HepG2 (cell line): ENCODE data around the gene RHBDL3. TPM values are rescaled to one million over a fixed set of nuclear protein-coding genes. Genes with fewer than 3 reads are reported as not detected.

Source experiments
- AHR ChIP-seq: IDR thresholded peaks from 2 replicates; pipeline ENCODE4 v1.6.1; 2018; ENCODE audit warnings: missing genetic modification reagents, missing compliant biosample characterization
- ARNT2 ChIP-seq: sonication (generic); formaldehyde crosslinking; IDR thresholded peaks from 2 replicates; pipeline ENCODE4 v1.8.0; 2022; ENCODE audit warnings: mild to moderate bottlenecking, low read depth, missing genetic modification reagents, moderate library complexity
- CEBPB ChIP-seq: IDR thresholded peaks from 2 replicates; pipeline ENCODE4 v1.6.1; 2011; ENCODE audit warnings: low read depth, low read length, improper control_type of control experiment, borderline replicate concordance
- CENPBD1 ChIP-seq: sonication (generic); formaldehyde crosslinking; IDR thresholded peaks from 2 replicates; pipeline ENCODE4 v1.8.0; 2022; ENCODE audit warnings: missing genetic modification reagents, low read depth, mild to moderate bottlenecking, borderline replicate concordance
- ETV5 ChIP-seq: IDR thresholded peaks from 2 replicates; pipeline ENCODE4 v1.6.1; 2018; ENCODE audit warnings: missing biosample characterization, missing genetic modification reagents, inconsistent platforms, borderline replicate concordance
- KDM3A ChIP-seq: IDR thresholded peaks from 2 replicates; pipeline ENCODE4 v1.6.1; 2018; ENCODE audit warnings: low read depth, missing compliant biosample characterization
- KMT2B ChIP-seq: IDR thresholded peaks from 2 replicates; pipeline ENCODE4 v1.6.1; 2016; ENCODE audit warnings: missing genetic modification reagents, missing compliant biosample characterization
- MIER3 ChIP-seq: IDR thresholded peaks from 2 replicates; pipeline ENCODE4 v1.6.1; 2016; ENCODE audit warnings: missing compliant biosample characterization, borderline replicate concordance
- NONO ChIP-seq, 2 experiments: fragments of 450-650 bp in 1 of 2; sonication (generic) in 1 of 2; formaldehyde crosslinking in 1 of 2; IDR thresholded peaks in 1 of 2; conservative IDR thresholded peaks in 1 of 2; 2 replicates each; pipeline versions ENCODE4 v1.6.1 to v1.8.0; 2017 to 2022; ENCODE audit warnings: mild to moderate bottlenecking in 1 of 2, missing genetic modification reagents in 1 of 2, moderate library complexity in 1 of 2
- NR2F6 ChIP-seq, 2 experiments: IDR thresholded peaks; 2 replicates each; pipeline ENCODE4 v1.6.1; 2016; ENCODE audit warnings: antibody characterized with exemption in 1 of 2, mild to moderate bottlenecking in 1 of 2
- POLR2A ChIP-seq, 2 experiments: IDR thresholded peaks; 2 replicates each; pipeline ENCODE4 v1.6.1; 2011; ENCODE audit warnings: low read depth in 2 of 2, low read length in 2 of 2, mild to moderate bottlenecking in 1 of 2, moderate library complexity in 1 of 2; ENCODE audit not compliant: insufficient read depth in 1 of 2
- RFXANK ChIP-seq: IDR thresholded peaks from 2 replicates; pipeline ENCODE4 v1.6.1; 2016
- RXRB ChIP-seq: IDR thresholded peaks from 2 replicates; pipeline ENCODE4 v1.6.1; 2016; ENCODE audit warnings: borderline replicate concordance, missing genetic modification reagents, missing compliant biosample characterization
- SAP130 ChIP-seq: IDR thresholded peaks from 2 replicates; pipeline ENCODE4 v1.6.1; 2016; ENCODE audit warnings: low read depth
- ZFP36L2 ChIP-seq: sonication (generic); formaldehyde crosslinking; IDR thresholded peaks from 2 replicates; pipeline ENCODE4 v1.4.0; 2020; ENCODE audit warnings: missing genetic modification reagents
- ZNF367 ChIP-seq: sonication (generic); formaldehyde crosslinking; IDR thresholded peaks from 2 replicates; pipeline ENCODE4 v1.4.0; 2020; ENCODE audit warnings: missing genetic modification reagents, borderline replicate concordance
- ZNF556 ChIP-seq: sonication (generic); formaldehyde crosslinking; IDR thresholded peaks from 2 replicates; pipeline ENCODE4 v1.4.0; 2020; ENCODE audit warnings: mild to moderate bottlenecking, missing genetic modification reagents, borderline replicate concordance
- ZNF747 ChIP-seq: sonication (generic); formaldehyde crosslinking; IDR thresholded peaks from 2 replicates; pipeline ENCODE4 v1.8.1; 2023; ENCODE audit warnings: missing genetic modification reagents, mild to moderate bottlenecking, borderline replicate concordance
- ZNF839 ChIP-seq: sonication (generic); formaldehyde crosslinking; IDR thresholded peaks from 2 replicates; pipeline ENCODE4 v1.4.0; 2020; ENCODE audit warnings: missing genetic modification reagents, mild to moderate bottlenecking, borderline replicate concordance
- ZSCAN30 ChIP-seq: sonication (generic); formaldehyde crosslinking; IDR thresholded peaks from 2 replicates; pipeline ENCODE4 v1.5.0; 2020; ENCODE audit warnings: mild to moderate bottlenecking, missing genetic modification reagents
- polyA plus RNA-seq, 8 experiments: library from polyadenylated mRNA; depleted of rRNA in 3 of 8; stranded (reverse) in 7 of 8; unstranded in 1 of 8; fragments of >200 nt; fragmentation: Illumina TruSeq in 4 of 8; extraction: Trizol in 4 of 8; gene quantifications; 2 replicates each; pipeline versions ENCODE4 v1.2.1 to v1.2.3, GENCODE V29; 2011 to 2016; ENCODE audit warnings: low read depth in 4 of 8, missing spikeins in 1 of 8, mixed read lengths in 1 of 8; ENCODE audit not compliant: insufficient read depth in 1 of 8
- total RNA-seq, 5 experiments: library from RNA; depleted of rRNA; stranded (reverse); fragments of >200 nt; fragmentation: Illumina TruSeq; extraction: Trizol; gene quantifications; 2 replicates each; pipeline ENCODE4 v1.2.3, GENCODE V29; 2016; ENCODE audit warnings: low read depth in 1 of 5
- TF ChIP-seq, protein P1 (sequence below): sonication (generic); formaldehyde crosslinking; IDR thresholded peaks from 2 replicates; pipeline ENCODE4 v1.4.0; 2020; ENCODE audit warnings: missing genetic modification reagents, mild to moderate bottlenecking, borderline replicate concordance
- TF ChIP-seq, protein P2 (sequence below): sonication (generic); formaldehyde crosslinking; IDR thresholded peaks from 2 replicates; pipeline ENCODE4 v1.9.0; 2021; ENCODE audit warnings: missing genetic modification reagents, mild to moderate bottlenecking, borderline replicate concordance
- TF ChIP-seq, protein P3 (sequence below): sonication (generic); formaldehyde crosslinking; IDR thresholded peaks from 2 replicates; pipeline ENCODE4 v1.4.0; 2020; ENCODE audit warnings: missing genetic modification reagents
- TF ChIP-seq, protein P4 (sequence below): sonication (generic); formaldehyde crosslinking; IDR thresholded peaks from 2 replicates; pipeline ENCODE4 v1.4.0; 2020; ENCODE audit warnings: mild to moderate bottlenecking, missing genetic modification reagents

RHBDL3 gene
- total and polyA plus RNA-seq, 2 of the 13 experiments (the other 11 are each of a cell fraction or from before 2014, with no cell fraction given) = 0.09 TPM; not detected in 1

DNA sequence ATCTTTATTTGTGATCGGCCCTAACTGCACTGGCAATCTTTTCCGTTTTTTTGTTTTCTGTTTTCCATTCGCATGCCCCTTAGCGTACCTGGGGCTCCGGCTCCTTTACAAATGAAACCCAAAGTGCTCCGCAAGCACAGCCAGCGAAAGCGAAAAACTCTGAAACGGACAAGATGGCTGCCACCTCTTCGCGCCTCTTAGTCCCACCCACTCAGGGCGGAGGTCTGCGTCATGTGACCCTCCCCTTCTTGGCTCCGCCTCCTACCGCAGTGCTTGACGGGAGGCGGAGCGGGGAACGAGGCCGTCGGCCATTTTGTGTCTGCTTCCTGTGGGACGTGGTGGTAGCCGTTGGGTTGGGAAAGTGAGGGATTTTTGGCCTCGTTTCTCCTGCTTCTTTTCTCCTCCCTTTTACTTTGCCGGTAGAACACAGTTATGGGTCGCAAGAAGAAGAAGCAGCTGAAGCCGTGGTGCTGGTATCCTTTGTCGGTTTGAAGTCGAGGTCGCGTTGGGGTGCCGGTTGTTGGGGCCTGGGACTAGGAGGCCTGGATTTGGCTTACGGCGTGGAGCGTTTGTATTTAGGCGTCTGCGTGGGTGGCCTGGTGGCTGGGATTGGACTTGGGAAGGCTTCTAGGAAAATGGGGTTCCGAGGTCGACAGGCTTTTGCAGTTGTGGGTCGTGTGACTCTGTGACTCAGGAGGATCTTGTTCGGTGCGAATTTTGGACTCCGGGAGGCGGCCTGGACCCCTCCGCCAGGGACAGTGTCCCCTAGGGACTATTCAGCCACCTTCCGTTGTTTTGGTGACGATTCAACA lies 84.4 kb downstream of the RHBDL3 start, which contains the start of gene ZNF207 (continued):
- TF ChIP-seq ZNF747 = 0 out of 2 replicates have a peak, but pooled peaks have one; percentile 75
- TF ChIP-seq, protein P1, sequence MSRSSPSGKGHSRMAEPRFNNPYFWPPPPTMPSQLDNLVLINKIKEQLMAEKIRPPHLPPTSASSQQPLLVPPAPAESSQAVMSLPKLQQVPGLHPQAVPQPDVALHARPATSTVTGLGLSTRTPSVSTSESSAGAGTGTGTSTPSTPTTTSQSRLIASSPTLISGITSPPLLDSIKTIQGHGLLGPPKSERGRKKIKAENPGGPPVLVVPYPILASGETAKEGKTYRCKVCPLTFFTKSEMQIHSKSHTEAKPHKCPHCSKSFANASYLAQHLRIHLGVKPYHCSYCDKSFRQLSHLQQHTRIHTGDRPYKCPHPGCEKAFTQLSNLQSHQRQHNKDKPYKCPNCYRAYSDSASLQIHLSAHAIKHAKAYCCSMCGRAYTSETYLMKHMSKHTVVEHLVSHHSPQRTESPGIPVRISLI (CRISPR knock-in tag) = no peak
- peak; percentile 20; the same call in 1 of the 2 replicates for TF ChIP-seq ZNF367 (CRISPR knock-in tag)
- TF ChIP-seq, protein P2, sequence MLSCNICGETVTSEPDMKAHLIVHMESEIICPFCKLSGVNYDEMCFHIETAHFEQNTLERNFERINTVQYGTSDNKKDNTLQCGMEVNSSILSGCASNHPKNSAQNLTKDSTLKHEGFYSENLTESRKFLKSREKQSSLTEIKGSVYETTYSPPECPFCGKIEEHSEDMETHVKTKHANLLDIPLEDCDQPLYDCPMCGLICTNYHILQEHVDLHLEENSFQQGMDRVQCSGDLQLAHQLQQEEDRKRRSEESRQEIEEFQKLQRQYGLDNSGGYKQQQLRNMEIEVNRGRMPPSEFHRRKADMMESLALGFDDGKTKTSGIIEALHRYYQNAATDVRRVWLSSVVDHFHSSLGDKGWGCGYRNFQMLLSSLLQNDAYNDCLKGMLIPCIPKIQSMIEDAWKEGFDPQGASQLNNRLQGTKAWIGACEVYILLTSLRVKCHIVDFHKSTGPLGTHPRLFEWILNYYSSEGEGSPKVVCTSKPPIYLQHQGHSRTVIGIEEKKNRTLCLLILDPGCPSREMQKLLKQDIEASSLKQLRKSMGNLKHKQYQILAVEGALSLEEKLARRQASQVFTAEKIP (CRISPR knock-in tag) = no peak
- no peak; the same call in 1 of the 2 replicates for TF ChIP-seq AHR
- TF ChIP-seq RFXANK = 0 out of 2 replicates have a peak, but pooled peaks have one; percentile 67
- TF ChIP-seq ZNF556 (CRISPR knock-in tag) = no peak
- TF ChIP-seq ARNT2 (CRISPR knock-in tag) = no peak; the same call in 1 of the 2 replicates
- no peak for TF ChIP-seq CEBPB
- peak; percentile 93 for TF ChIP-seq SAP130 (CRISPR knock-in tag)
- no peak for TF ChIP-seq NONO (IDR thresholded peaks at IDR 0.05)
- peak; percentile 85 for TF ChIP-seq NONO (CRISPR knock-in tag; conservative IDR thresholded peaks at IDR 0.05)
- peak; percentile 37; the same call in 1 of the 2 replicates for TF ChIP-seq KMT2B (CRISPR knock-in tag)
- no peak for TF ChIP-seq CENPBD1 (CRISPR knock-in tag)
- peak; percentile 33; the same call in 1 of the 2 replicates for TF ChIP-seq RXRB (CRISPR knock-in tag)
- TF ChIP-seq ETV5 (CRISPR knock-in tag) = peak; percentile 56; the same call in 1 of the 2 replicates
- no peak; the same call in 1 of the 2 replicates for TF ChIP-seq ZFP36L2 (CRISPR knock-in tag)
- TF ChIP-seq ZNF839 (CRISPR knock-in tag) = no peak
- TF ChIP-seq ZSCAN30 (CRISPR knock-in tag) = no peak
- TF ChIP-seq, protein P3, sequence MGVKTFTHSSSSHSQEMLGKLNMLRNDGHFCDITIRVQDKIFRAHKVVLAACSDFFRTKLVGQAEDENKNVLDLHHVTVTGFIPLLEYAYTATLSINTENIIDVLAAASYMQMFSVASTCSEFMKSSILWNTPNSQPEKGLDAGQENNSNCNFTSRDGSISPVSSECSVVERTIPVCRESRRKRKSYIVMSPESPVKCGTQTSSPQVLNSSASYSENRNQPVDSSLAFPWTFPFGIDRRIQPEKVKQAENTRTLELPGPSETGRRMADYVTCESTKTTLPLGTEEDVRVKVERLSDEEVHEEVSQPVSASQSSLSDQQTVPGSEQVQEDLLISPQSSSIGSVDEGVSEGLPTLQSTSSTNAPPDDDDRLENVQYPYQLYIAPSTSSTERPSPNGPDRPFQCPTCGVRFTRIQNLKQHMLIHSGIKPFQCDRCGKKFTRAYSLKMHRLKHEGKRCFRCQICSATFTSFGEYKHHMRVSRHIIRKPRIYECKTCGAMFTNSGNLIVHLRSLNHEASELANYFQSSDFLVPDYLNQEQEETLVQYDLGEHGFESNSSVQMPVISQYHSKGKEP (CRISPR knock-in tag) = no peak; the same call in 1 of the 2 replicates
- TF ChIP-seq POLR2A (IDR thresholded peaks at IDR 0.05; ENCODE audit: insufficient read depth in 1 of 2, low read depth in 2 of 2, low read length in 2 of 2) = peak; percentile 94 to 96
- TF ChIP-seq, protein P4, sequence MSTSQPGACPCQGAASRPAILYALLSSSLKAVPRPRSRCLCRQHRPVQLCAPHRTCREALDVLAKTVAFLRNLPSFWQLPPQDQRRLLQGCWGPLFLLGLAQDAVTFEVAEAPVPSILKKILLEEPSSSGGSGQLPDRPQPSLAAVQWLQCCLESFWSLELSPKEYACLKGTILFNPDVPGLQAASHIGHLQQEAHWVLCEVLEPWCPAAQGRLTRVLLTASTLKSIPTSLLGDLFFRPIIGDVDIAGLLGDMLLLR (CRISPR knock-in tag) = no peak
- peak; percentile 74 for TF ChIP-seq MIER3 (CRISPR knock-in tag)
- no peak for TF ChIP-seq NR2F6 (IDR thresholded peaks at IDR 0.05)
- no peak for TF ChIP-seq NR2F6 (CRISPR knock-in tag; IDR thresholded peaks at IDR 0.05)
- TF ChIP-seq KDM3A (CRISPR knock-in tag) = 0 out of 2 replicates have a peak, but pooled peaks have one; percentile 61
